Stimulated activated CD8-positive, alpha-beta memory T cell treated with anti-CD3 and anti-CD28 coated beads, Interleukin-7, amount 100 ng/mL, for 4 hours (primary cell): Measurements from ENCODE around the gene SINHCAF.

Source experiments
- DNase-seq, 2 donors: peaks; one replicate each; pipeline ENCODE4 v3.0.0-alpha.2; 2020; ENCODE audit warnings: low read depth in 2 of 2

Gene SINHCAF

GRCh38 chr12:31331242-31331641 lies 5.3 kb upstream of the SINHCAF start:
- no peak for DNase-seq

GRCh38 chr12:31326736-31327659 lies 1.0 kb upstream of the SINHCAF start:
- DNase-seq: no peak

- peak in 1 of 2 donors; percentile 21 for DNase-seq
Measured at GRCh38 chr12:31325524-31325875, 450 bp downstream of the SINHCAF start.

DNA sequence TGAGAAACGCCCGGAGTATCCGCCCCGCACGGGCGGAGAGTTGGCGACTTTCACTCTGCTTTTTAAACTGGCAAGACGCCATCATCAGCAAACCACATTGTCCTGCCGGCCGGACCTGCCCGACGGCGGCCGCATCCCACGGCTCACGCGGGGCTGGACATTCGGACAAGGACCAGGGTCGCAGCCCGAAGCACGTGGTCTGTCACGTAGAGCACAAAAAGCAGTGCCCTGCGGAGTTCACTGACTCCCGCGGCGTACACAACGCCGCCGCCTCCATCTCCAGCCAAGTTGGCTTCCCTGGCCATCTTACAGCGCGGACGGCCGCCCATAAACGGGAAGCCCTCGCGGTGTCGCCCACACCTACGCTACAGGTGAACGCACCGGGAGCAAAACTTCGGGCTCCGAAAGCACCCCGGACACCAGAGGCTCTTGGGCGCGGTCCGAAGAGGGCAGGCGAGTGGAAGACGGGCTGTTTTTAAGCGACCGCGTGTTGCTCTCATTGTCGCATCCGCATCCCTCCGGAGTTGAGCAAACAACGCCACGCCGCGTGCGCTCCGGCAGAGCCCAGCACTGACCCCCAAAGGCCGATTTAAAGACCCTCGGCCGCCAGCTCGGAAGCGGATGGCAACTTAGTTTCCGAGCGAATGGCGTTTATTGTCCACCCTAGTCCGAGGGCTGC lies 966 bp downstream of the SINHCAF start:
- peak; percentile 19 to 31 for DNase-seq

DNA sequence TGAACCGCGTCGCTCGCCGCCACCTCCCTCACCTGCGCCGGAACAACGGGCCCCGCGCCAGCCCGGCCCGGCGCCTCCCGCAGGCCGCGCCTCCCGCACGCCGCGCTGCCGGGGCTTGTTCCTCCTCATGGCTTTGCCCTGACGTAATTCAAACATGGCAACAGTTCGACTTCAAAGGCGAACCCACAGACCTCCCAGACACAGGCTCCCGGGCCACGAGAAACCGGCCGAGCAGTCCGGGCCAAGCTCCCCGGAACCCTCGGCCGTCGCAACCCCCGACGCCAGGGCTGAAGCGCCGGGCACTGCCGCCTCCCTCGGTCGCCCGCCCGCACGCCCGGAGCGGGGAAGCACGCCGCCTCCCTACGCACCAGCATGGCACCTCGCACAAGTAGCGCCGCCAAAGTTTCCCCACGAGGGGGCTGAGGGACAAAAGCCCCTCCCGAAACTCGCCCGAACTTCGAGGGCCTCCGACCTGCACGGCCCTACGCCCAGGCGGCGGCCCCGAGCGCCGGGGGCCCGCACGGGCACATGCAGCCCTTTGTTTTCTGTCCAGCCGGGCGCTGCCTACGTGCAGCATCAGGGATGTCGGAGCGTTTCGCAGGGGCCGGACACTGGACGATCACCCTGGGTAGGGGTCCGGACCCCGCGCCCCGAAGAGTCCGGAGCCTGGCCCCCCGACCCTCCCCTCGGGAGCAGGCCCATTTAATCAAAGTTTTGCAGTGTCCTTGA lies 1.7 kb downstream of the SINHCAF start:
- peak; percentile 46 to 63 for DNase-seq

- DNase-seq: peak; percentile 41 to 52
Measured at GRCh38 chr12:31323391-31324115, 2.4 kb downstream of the SINHCAF start.

GRCh38 chr12:31322801-31323207 lies 3.1 kb downstream of the SINHCAF start:
- DNase-seq: no peak

- DNase-seq: no peak
Measured at GRCh38 chr12:31321897-31322228, 4.1 kb downstream of the SINHCAF start.

- no peak for DNase-seq
Measured at GRCh38 chr12:31321186-31321896, 4.6 kb downstream of the SINHCAF start.

DNA sequence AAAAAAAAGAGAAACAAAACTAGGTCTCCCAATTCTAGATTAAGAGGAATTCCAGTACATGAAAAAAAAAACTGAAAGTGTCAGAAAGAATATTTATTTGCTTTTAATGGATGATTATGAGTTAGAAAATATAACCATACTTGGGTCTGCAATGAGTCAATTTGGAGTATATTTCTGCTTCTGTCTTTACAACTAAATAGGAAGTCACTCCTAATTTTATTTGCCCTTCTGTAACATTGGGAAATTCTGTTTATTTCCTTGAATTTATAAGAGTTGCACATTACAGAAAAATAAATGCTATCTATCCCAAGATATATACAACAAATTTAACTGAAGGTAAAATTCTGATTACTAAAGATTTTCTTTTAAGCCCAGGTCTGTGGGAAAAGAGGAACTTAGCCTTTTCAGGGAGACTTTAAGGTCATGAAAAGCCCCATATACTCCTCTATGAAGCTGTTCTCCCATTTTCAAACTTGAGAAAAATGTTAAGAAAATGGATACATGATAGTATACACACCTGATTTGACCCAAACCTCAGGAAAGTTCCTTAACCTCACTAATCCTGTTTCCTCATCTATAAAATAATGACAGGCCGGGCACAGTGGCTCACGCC lies 7.2 kb downstream of the SINHCAF start:
- no peak for DNase-seq

DNA sequence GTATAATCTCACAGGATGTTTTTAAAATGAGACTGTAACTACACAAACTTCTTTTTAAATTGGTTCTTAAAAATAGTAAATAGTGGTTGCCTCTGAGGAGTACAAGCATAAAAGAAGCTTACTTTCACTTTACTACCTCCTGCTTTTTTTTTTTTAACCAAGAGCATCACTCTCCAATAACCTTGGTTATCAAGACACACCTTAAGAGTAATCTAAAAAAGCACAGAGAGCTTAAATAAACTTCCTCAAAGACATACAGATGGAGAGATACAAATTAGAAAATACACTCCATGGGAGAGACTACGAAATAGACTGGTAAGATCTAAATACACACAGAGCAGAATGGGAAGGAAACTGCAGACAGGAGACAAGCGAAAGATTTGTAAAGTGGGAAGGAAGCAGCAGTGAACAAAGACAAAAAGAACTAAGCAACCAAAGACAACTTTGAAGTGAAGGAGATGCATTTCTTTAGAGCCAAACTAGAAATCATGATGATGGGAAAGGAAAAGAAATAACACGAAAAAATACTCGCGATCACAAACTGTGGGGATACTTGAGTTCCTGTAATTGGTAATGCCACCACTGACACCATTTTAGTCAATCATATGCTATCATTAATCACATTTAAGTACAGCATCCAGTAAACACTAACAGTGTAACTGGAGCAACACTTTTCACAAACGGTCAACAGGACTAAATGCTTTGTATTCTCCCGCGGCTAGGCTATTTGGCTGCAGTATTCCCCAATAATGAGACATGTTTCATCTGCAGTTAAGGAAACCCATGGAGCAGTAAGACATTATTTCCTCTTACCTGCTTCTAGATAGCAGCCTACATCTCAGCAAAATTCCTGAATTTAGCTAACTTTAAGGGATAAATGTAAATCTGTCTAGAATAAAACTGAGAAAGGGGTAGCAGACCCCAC lies 8.2 kb downstream of the SINHCAF start:
- DNase-seq: no peak

GRCh38 chr12:31316891-31317290 lies 9.1 kb downstream of the SINHCAF start:
- no peak for DNase-seq

- no peak for DNase-seq
Measured at GRCh38 chr12:31315784-31316465, 10.0 kb downstream of the SINHCAF start.

DNA sequence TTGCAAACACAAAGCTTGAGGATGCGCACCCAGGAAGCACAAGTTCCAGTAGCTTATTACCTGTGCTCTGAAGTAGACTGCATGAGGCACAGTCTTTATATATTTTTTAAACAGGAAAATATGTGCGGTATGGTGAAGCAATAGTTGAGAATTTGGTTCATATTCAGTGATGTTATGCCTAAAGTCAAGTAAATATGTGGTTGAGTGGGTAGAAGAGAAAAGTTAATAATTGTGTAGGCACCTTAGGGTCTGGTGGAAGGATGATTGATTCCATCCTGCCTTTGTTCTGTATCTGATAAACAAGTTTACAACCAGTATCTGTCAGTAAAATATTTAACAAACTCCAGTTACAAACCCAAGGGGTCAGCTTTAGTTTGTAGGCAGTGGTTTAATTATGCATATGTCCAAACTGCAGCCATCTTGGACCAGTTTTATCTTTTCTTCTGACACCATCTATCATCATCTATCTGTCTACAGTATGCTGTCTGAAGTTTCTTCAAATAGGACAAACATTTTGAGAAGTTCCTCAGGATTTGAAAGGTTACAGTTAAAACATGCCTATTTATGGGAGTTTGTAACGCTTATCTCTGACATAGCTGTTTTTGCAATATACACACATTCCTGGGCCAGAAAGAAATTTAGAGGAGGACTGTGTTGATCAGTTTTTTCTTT lies 10.8 kb downstream of the SINHCAF start:
- DNase-seq: no peak

- DNase-seq: no peak
Measured at GRCh38 chr12:31312431-31312830, 13.5 kb downstream of the SINHCAF start.

- DNase-seq: no peak
Measured at GRCh38 chr12:31311634-31312258, 14.2 kb downstream of the SINHCAF start.

DNA sequence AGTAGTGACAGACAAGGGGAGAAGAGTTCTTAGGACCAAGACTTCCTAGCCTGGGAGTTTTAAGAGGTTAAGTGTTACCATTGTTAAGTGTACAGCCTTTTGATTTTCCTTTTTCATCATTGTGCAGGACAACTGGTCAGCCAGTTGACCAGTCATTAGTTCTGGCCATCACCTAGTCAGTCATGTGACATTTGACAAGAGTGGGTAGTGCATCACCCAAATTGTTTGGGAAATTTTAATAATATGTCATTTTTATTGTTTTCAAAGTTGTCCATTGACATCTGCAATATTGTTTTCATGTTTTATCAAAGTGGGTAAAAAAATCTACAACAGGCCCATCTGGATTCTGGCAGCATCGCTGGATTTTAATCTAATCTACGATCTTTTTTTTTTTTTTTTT lies 15.5 kb downstream of the SINHCAF start:
- DNase-seq: no peak

- no peak for DNase-seq
Measured at GRCh38 chr12:31309279-31309678, 16.7 kb downstream of the SINHCAF start.
